Activated CD8-positive, alpha-beta memory T cell treated with anti-CD3 and anti-CD28 coated beads, Interleukin-2, amount 10 ng/mL, durations not matched to agents 7 days and 5 days (primary cell): ENCODE measurements around the gene CRIP3. TPM values are rescaled to one million over a fixed set of nuclear protein-coding genes. Genes with fewer than 3 reads are reported as not detected.

ENCODE experiments used
- ATAC-seq: fragments of 150-1000 bp; cut with Tn5 transposase; one replicate; pipeline ENCODE4 v1.10.0; 2021; ENCODE audit warnings: moderate library complexity
- CTCF ChIA-PET: fragments of 350-600 bp; sonication (Branson Sonifier 250); formaldehyde crosslinking; loops from one replicate; lab custom pipeline; 2021; ENCODE audit warnings: antibody characterized with exemption; lab: Charles Lee
- DNase-seq: peaks from one replicate; pipeline ENCODE4 v3.0.0-alpha.2; 2020
- H3K27ac Mint-ChIP-seq: one replicate; pipeline ENCODE4 v1.8.0; 2021; ENCODE audit warnings: mild to moderate bottlenecking, mixed read lengths
- H3K27me3 Mint-ChIP-seq: one replicate; pipeline ENCODE4 v1.8.0; 2021; ENCODE audit warnings: mixed read lengths
- H3K36me3 Mint-ChIP-seq: one replicate; pipeline ENCODE4 v1.8.0; 2021; ENCODE audit warnings: mild to moderate bottlenecking, mixed read lengths
- H3K4me1 Mint-ChIP-seq: one replicate; pipeline ENCODE4 v1.8.0; 2021; ENCODE audit warnings: mixed read lengths
- H3K4me3 Mint-ChIP-seq: one replicate; pipeline ENCODE4 v1.8.0; 2021; ENCODE audit warnings: mild to moderate bottlenecking, moderate library complexity, mixed read lengths
- H3K9me3 Mint-ChIP-seq: one replicate; pipeline ENCODE4 v1.8.0; 2022; ENCODE audit warnings: low read depth, mixed read lengths
- total RNA-seq, 2 experiments: library from RNA; stranded (reverse); gene quantifications; one replicate each; pipeline ENCODE4 v1.2.3, GENCODE V29; 2021

Gene CRIP3
- total RNA-seq, 2 experiments from 2014 or later: 0.50 to 0.66 TPM

GRCh38 chr6:43280234-43280633, 28.4 kb downstream of the CRIP3 start:
- Mint-ChIP-seq H3K9me3 (no peaks in the 10 kb centered on the region), H3K4me1 (peaks cover 5% of the 10 kb centered on the region), H3K27ac (no peak overlapping the region), H3K27me3 (peaks cover 44% of the 10 kb centered on the region), H3K36me3 (no peaks in the 10 kb centered on the region), H3K4me3 (no peak overlapping the region)
- no peak for DNase-seq
- no peak for ATAC-seq
- CTCF ChIA-PET: interaction anchor here (1.0 to 1.2 kb wide), 2 partner anchors 51 to 118 kb away, joined by 3 to 4 read pairs; partner anchors contain the start of gene DNPH1

DNA sequence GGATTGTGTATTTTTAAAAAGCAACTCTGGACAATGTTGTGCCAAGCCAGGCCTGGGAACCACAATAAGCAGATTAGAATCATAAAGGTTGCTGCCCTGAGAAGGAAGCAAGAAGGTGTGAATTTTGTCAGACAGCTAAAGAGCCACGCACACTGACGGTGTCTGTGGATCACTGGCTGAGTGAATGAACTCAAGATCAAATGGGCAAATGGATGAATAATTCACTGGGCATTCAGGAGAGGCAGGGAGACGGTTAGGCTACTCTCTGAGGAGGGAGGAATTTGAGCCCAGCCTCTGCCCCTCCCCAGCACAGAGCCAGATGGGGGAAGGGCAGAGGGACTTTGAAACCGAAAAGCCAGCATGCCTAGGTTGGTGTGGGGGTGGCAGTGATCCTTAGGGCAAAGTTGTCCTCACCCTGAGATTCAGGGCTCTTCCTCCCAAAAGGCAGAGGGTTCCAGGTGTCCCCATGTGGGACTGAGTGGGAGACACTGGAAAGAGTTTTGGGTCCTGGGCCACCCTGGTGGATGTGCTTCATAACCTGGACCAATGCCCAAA, 30.0 kb downstream of the CRIP3 start:
- Mint-ChIP-seq H3K4me3 (no peak overlapping the region), H3K9me3 (no peaks in the 10 kb centered on the region), H3K36me3 (no peaks in the 10 kb centered on the region), H3K4me1 (peaks cover 17% of the 10 kb centered on the region), H3K27me3 (peaks cover 55% of the 10 kb centered on the region), H3K27ac (peak overlapping the region; percentile 33)
- ATAC-seq (no peak), DNase-seq (no peak)
- CTCF ChIA-PET: interaction anchor here (0.6 kb wide), 1 partner anchor 186 kb away, joined by 3 read pairs; no protein-coding TSS in a partner anchor

DNA sequence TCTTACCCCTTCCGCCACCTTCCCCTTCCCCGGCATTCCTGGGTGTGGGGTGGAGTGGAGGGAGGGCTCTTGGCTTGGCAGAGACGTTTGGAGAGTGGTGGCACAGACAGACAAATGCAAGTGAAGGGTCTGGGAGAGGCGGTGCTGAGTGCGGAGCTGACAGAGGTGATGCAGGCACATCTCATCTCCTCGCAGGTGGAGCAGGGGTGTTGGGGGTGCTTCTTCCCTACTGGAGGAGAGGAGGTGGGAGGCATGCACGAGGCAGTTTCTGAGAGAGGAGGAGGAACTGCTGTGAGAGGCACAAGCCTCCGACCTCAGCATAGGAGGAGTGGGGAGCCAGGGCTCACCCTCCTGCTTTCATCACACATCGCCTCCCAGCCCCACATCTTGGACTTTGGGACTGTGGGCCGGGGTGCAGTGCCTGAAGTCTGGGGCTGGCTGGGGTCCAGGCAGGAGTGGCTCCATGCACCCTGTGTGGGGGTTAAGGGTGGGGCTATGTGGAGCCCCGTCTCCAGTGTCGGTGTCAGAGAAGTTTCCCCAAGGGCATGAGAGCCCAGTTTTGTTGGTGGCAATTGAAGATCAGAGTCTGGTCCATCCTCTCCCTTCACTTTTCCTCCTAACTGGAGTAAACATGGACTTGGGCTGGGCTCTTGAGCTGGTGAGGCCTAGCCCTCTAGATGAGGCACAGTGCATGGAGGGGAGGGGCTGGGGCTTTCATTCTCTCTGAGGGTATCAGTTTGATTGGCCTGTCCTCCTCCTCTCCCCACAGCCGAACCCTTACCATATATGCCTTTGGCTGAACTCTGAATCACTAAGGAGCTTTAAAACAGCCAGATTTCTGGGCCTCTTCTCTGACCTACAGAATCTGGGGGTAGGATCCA, 30.7 kb downstream of the CRIP3 start:
- Mint-ChIP-seq H3K27ac (no peak overlapping the region), H3K9me3 (no peaks in the 10 kb centered on the region), H3K4me1 (peaks cover 17% of the 10 kb centered on the region), H3K27me3 (peaks cover 62% of the 10 kb centered on the region), H3K4me3 (no peak overlapping the region), H3K36me3 (no peaks in the 10 kb centered on the region)
- ATAC-seq: no peak
- CTCF ChIA-PET: interaction anchor here (0.6 to 0.8 kb wide), 2 partner anchors 9 to 186 kb away, joined by 3 read pairs; no protein-coding TSS in a partner anchor
- DNase-seq: no peak

- ATAC-seq (no peak), DNase-seq (no peak)
- Mint-ChIP-seq H3K27ac (no peak overlapping the region), H3K9me3 (no peaks in the 10 kb centered on the region), H3K4me3 (no peak overlapping the region), H3K4me1 (peaks cover 17% of the 10 kb centered on the region), H3K36me3 (no peaks in the 10 kb centered on the region), H3K27me3 (peaks cover 64% of the 10 kb centered on the region)
- CTCF ChIA-PET: interaction anchor here (0.8 kb wide), 1 partner anchor 10 kb away, joined by 3 read pairs; no protein-coding TSS in a partner anchor
Measured at GRCh38 chr6:43277306-43277642, 31.4 kb downstream of the CRIP3 start.

- Mint-ChIP-seq H3K9me3 (no peaks in the 10 kb centered on the region), H3K27ac (no peak overlapping the region), H3K27me3 (peaks cover 66% of the 10 kb centered on the region), H3K36me3 (no peaks in the 10 kb centered on the region), H3K4me1 (peaks cover 17% of the 10 kb centered on the region), H3K4me3 (no peak overlapping the region)
- ATAC-seq: no peak
- CTCF ChIA-PET: interaction anchor here (0.8 kb wide), 1 partner anchor 10 kb away, joined by 3 read pairs; no protein-coding TSS in a partner anchor
- DNase-seq: no peak
Measured at GRCh38 chr6:43276577-43277305, 31.9 kb downstream of the CRIP3 start.

- Mint-ChIP-seq H3K4me1 (peaks cover 17% of the 10 kb centered on the region), H3K27me3 (peaks cover 60% of the 10 kb centered on the region), H3K36me3 (no peaks in the 10 kb centered on the region), H3K4me3 (peak overlapping the region; percentile 43), H3K9me3 (no peaks in the 10 kb centered on the region), H3K27ac (peak overlapping the region; percentile 29)
- CTCF ChIA-PET: interaction anchor here (1.1 kb wide), 1 partner anchor 14 kb away, joined by 3 read pairs; no protein-coding TSS in a partner anchor
- ATAC-seq: peak; percentile 38
- DNase-seq: peak; percentile 65
Measured at GRCh38 chr6:43275801-43276576, 32.6 kb downstream of the CRIP3 start.

DNA sequence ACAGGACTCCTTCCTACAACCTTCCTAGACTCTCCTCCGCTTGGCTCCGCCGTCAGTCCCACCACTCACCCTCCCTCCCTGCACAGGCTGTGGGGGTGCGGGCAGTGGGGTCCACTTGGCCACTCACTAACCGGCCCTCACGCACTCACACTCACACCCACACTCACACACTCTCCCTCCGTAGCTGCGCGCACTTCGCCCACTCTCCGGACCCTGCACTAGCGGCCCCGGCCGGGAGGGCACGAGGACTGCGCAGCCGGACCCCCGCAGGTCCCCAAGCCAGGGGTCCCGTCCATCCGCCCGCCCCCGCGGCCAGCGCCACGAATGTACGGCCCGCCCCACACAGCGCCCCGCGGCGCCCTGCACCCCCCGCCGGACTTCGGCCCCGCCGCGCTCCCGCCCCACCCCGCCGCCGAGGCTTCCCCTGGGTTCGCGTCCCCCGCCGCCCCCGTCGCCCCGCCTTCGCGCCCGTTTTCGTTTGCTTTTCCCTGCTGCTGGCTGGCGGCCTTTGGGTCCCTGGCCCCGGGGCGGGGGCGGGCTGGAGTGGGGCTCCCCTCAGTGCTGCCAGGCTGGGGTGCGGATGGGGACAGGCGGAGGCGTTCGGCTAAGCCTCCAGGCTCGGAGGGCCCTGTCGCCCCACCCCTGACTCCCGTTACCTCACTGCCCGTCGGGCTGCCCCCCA, 33.6 kb downstream of the CRIP3 start:
- Mint-ChIP-seq H3K36me3 (no peaks in the 10 kb centered on the region), H3K4me1 (peaks cover 17% of the 10 kb centered on the region), H3K27me3 (peaks cover 60% of the 10 kb centered on the region), H3K9me3 (no peaks in the 10 kb centered on the region), H3K4me3 (peak overlapping the region; percentile 43), H3K27ac (no peak overlapping the region)
- DNase-seq (peak; percentile 44), ATAC-seq (peak; percentile 40)
- CTCF ChIA-PET: interaction anchor here (1.1 kb wide), 1 partner anchor 13 kb away, joined by 3 read pairs; no protein-coding TSS in a partner anchor

- Mint-ChIP-seq H3K4me3 (peak overlapping the region; percentile 43), H3K4me1 (peaks cover 17% of the 10 kb centered on the region), H3K27ac (no peak overlapping the region), H3K27me3 (peaks cover 62% of the 10 kb centered on the region), H3K9me3 (no peaks in the 10 kb centered on the region), H3K36me3 (no peaks in the 10 kb centered on the region)
- CTCF ChIA-PET: interaction anchor here (1.0 kb wide), 1 partner anchor 232 kb away, joined by 3 read pairs; no protein-coding TSS in a partner anchor
- ATAC-seq (no peak), DNase-seq (no peak)
Measured at GRCh38 chr6:43274127-43274915, 34.3 kb downstream of the CRIP3 start.

- Mint-ChIP-seq H3K4me3 (no peak overlapping the region), H3K36me3 (no peaks in the 10 kb centered on the region), H3K9me3 (no peaks in the 10 kb centered on the region), H3K27ac (no peak overlapping the region), H3K27me3 (peaks cover 68% of the 10 kb centered on the region), H3K4me1 (peaks cover 22% of the 10 kb centered on the region)
- DNase-seq (no peak), ATAC-seq (no peak)
- CTCF ChIA-PET: interaction anchor here (1.0 kb wide), 1 partner anchor 233 kb away, joined by 3 read pairs; no protein-coding TSS in a partner anchor
Measured at GRCh38 chr6:43273707-43274106, 34.9 kb downstream of the CRIP3 start.

DNA sequence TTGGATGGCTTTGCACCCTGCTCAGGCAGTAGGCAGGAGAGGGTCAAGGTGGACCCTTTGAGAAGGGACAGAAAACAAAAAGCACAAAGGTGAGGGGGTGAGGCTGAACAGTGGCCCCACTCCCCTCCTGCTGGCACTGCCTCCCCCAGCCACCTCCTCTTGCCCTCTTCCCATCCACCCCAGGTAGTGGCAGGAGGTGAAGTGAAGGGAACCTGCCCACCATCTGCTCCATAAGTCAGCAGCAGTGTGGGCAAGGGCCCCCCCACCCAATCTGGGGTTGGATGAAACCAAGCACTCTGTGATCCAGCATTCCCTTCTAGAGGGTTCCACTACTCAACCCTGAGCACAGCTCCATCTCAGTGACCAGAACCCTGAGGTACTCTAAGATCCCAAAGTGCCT, 36.7 kb downstream of the CRIP3 start:
- ATAC-seq: no peak
- DNase-seq: no peak
- Mint-ChIP-seq H3K4me1 (peaks cover 23% of the 10 kb centered on the region), H3K9me3 (no peaks in the 10 kb centered on the region), H3K27me3 (peaks cover 64% of the 10 kb centered on the region), H3K4me3 (no peak overlapping the region), H3K27ac (no peak overlapping the region), H3K36me3 (no peaks in the 10 kb centered on the region)
- CTCF ChIA-PET: interaction anchor here (1.1 kb wide), 1 partner anchor 115 kb away, joined by 3 read pairs; no protein-coding TSS in a partner anchor

GRCh38 chr6:43271103-43271815, 37.4 kb downstream of the CRIP3 start:
- ATAC-seq: no peak
- CTCF ChIA-PET: interaction anchor here (1.1 kb wide), 1 partner anchor 116 kb away, joined by 3 read pairs; no protein-coding TSS in a partner anchor
- Mint-ChIP-seq H3K27me3 (peaks cover 58% of the 10 kb centered on the region), H3K9me3 (no peaks in the 10 kb centered on the region), H3K4me3 (no peak overlapping the region), H3K36me3 (no peaks in the 10 kb centered on the region), H3K4me1 (peaks cover 21% of the 10 kb centered on the region), H3K27ac (no peak overlapping the region)
- DNase-seq: no peak
